Measurements from ENCODE around the gene FBXO15.

The FBXO15 gene

GRCh38 chr18:74062037-74062436 lies 85.6 kb downstream of the FBXO15 start:
- DNase-seq (ENCODE audit: low spot score) = no peak

- DNase-seq (ENCODE audit: low spot score) = peak; percentile 82
These were observed 87.1 kb downstream of the FBXO15 start for GRCh38 chr18:74060579-74060978.

- no peak for DNase-seq (ENCODE audit: low spot score)
These were observed 96.8 kb downstream of the FBXO15 start for GRCh38 chr18:74050807-74051206.

GRCh38 chr18:74040459-74041332 lies 106.9 kb downstream of the FBXO15 start:
- DNase-seq (ENCODE audit: low spot score) = peak; percentile 74

- no peak for DNase-seq (ENCODE audit: low spot score)
These were observed 107.6 kb downstream of the FBXO15 start for GRCh38 chr18:74040008-74040407.

GRCh38 chr18:74029161-74029560 lies 118.5 kb downstream of the FBXO15 start:
- DNase-seq (ENCODE audit: low spot score) = no peak

All from NAMALWA (cell line).